GM20000 (cell line): Measurements from ENCODE around the gene SLC30A1.
"Not testable (repeated sequence)": the region's sequence is repeated elsewhere in the genome, so short reads cannot be mapped to it uniquely, and the experiment has no call there.

Experiments used
- DNase-seq: peaks from one replicate; pipeline ENCODE4 v3.0.0; 2012; ENCODE audit warnings: low spot score
- CTCF ChIP-seq: IDR thresholded peaks from 2 replicates; pipeline ENCODE4 v1.5.1; 2012; ENCODE audit warnings: mild to moderate bottlenecking, control low read depth; ENCODE audit errors: extremely low read depth, missing control alignments

The SLC30A1 gene

GRCh38 chr1:211549092-211549711 is 29.8 kb downstream of the SLC30A1 start:
- no peak for DNase-seq
- TF ChIP-seq CTCF = no peak

GRCh38 chr1:211548321-211549091 is 30.5 kb downstream of the SLC30A1 start:
- peak; percentile 39 for DNase-seq
- no peak for TF ChIP-seq CTCF

GRCh38 chr1:211547710-211548109 is 31.3 kb downstream of the SLC30A1 start:
- no peak for DNase-seq
- TF ChIP-seq CTCF = no peak

GRCh38 chr1:211546543-211546942 is 32.4 kb downstream of the SLC30A1 start:
- no peak for TF ChIP-seq CTCF
- DNase-seq = no peak

GRCh38 chr1:211543025-211543424 is 35.9 kb downstream of the SLC30A1 start:
- no peak for TF ChIP-seq CTCF
- no peak for DNase-seq

- no peak for DNase-seq
- no peak for TF ChIP-seq CTCF
Observed at GRCh38 chr1:211541720-211542477, 37.1 kb downstream of the SLC30A1 start.

GRCh38 chr1:211541278-211541677 is 37.7 kb downstream of the SLC30A1 start:
- DNase-seq = no peak
- TF ChIP-seq CTCF = no peak

GRCh38 chr1:211540824-211541223 is 38.1 kb downstream of the SLC30A1 start:
- DNase-seq = not testable (repeated sequence)
